Measurements from ENCODE around the gene PTPRD.
"Not testable (repeated sequence)": the region's sequence is repeated elsewhere in the genome, so short reads cannot be mapped to it uniquely, and the experiment has no call there.

Gene PTPRD

GRCh38 chr9:9426454-9426853 is 1186.3 kb downstream of the PTPRD start:
- DNase-seq, result not testable (repeated sequence)

GRCh38 chr9:9412241-9412640 is 1200.6 kb downstream of the PTPRD start:
- no peak for DNase-seq

GRCh38 chr9:9410736-9411135 is 1202.1 kb downstream of the PTPRD start:
- no peak for DNase-seq

- DNase-seq, result no peak
Observed at GRCh38 chr9:9399982-9400381, 1212.8 kb downstream of the PTPRD start.

- DNase-seq, result no peak
Observed at GRCh38 chr9:9396518-9396917, 1216.3 kb downstream of the PTPRD start.

- no peak for DNase-seq
Observed at GRCh38 chr9:9395539-9395938, 1217.3 kb downstream of the PTPRD start.

- DNase-seq, result no peak
Observed at GRCh38 chr9:9392755-9393154, 1220.0 kb downstream of the PTPRD start.

- DNase-seq, result no peak
Observed at GRCh38 chr9:9389904-9390303, 1222.9 kb downstream of the PTPRD start.

GRCh38 chr9:9387511-9388115 is 1225.2 kb downstream of the PTPRD start:
- no peak for DNase-seq

GRCh38 chr9:9362332-9362731 is 1250.5 kb downstream of the PTPRD start:
- no peak for DNase-seq

GRCh38 chr9:9352877-9353481 is 1259.8 kb downstream of the PTPRD start:
- no peak for DNase-seq

GRCh38 chr9:9341203-9341602 is 1271.6 kb downstream of the PTPRD start:
- no peak for DNase-seq

- DNase-seq, result no peak
Observed at GRCh38 chr9:9337129-9337528, 1275.7 kb downstream of the PTPRD start.

- no peak for DNase-seq
Observed at GRCh38 chr9:9326749-9327148, 1286.1 kb downstream of the PTPRD start.

- no peak for DNase-seq
Observed at GRCh38 chr9:9319007-9319406, 1293.8 kb downstream of the PTPRD start.

GRCh38 chr9:9310743-9311142 is 1302.1 kb downstream of the PTPRD start:
- DNase-seq, result not testable (repeated sequence)

- DNase-seq, result no peak
Observed at GRCh38 chr9:9305600-9305999, 1307.2 kb downstream of the PTPRD start.

- DNase-seq, result no peak
Observed at GRCh38 chr9:9299134-9299533, 1313.7 kb downstream of the PTPRD start.

GRCh38 chr9:9286001-9286400 is 1326.8 kb downstream of the PTPRD start:
- no peak for DNase-seq

GRCh38 chr9:9284201-9284600 is 1328.6 kb downstream of the PTPRD start:
- no peak for DNase-seq

- no peak for DNase-seq
Observed at GRCh38 chr9:9283159-9283986, 1329.4 kb downstream of the PTPRD start.

GRCh38 chr9:9275601-9276000 is 1337.2 kb downstream of the PTPRD start:
- no peak for DNase-seq

- DNase-seq, result no peak
Observed at GRCh38 chr9:9257999-9258498, 1354.8 kb downstream of the PTPRD start.

- DNase-seq, result no peak
Observed at GRCh38 chr9:9246726-9247125, 1366.1 kb downstream of the PTPRD start.

Measured in SW 1271 (cell line).